HuH-7.5 (cell line): ENCODE results near the gene ANKRD55.
"Not testable (repeated sequence)": the region's sequence is repeated elsewhere in the genome, so short reads cannot be mapped to it uniquely, and the experiment has no call there.

Source experiments
- DNase-seq: peaks from one replicate; pipeline ENCODE4 v3.0.0; 2011; ENCODE audit warnings: low spot score

ANKRD55 gene

DNA sequence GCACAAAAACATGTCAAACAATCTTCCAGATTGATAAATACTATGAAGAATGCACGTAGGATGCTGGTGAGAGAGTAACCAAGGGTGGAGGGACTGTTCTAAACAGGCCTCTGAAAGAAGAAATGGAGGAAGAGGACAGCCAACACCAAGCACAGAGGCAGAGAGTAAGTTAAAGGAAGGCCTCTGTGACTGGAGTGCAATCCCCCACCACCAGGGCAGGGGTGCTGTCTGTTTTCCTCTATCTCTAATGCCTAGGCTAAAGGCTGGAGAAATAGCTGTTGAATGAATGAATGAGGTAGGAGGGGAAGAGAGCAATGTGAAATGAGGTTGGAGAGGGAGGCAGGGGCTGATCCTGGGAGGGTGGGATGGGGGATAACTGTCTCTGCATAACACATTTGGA is 88.9 kb downstream of the ANKRD55 start:
- DNase-seq: no peak

DNA sequence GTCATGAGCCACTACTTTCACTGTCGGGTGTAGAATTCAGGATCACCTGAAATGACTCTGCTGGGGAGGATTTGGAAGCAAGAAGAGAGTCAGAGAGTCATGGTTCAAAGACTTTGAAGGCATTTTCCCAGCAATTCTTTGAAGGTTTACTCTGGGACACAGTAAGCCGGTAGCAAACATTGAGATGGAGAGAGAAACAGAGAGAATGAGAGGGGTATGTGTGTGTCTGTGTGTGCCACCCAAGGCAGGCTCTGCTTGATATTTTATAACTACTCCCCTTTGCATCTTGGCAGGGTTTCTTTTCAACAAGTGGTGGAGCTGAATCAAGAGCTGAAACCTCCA is 89.8 kb downstream of the ANKRD55 start:
- DNase-seq: no peak

DNA sequence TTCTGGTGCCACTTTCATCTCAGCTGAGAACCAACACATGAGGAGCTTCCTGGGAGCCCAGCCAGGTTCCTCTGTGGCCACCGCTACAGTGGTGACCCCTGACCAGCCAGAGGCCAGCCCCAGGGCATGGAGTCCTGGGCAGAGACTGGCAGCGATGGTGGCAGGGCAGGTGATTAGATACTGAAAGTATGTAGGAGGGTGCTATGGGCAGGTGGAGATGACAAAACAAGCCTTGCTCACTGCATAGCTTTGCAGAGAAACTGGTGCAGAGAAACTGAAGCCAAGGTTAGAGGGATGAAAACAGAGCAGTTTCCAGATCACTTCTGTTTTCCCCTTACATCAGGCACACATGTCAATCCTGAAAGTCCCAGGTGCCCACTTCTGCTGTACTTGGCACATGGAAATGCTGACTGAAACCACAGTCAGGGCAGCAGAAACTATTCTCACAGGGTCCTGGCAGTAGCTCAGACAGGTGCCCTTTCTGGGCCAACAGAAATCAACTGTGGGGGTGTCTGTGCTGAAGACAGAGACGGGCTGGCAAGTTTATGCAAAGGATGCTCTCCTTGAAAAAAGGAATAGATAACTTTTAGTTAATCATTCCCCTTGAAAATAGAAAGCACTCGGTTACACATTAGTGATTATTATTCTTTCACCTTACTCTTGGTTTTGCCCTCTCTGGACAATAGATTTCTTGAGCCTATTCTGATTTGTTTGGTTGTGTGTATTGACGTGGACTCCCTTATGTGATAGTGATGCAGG is 90.3 kb downstream of the ANKRD55 start:
- no peak for DNase-seq

DNA sequence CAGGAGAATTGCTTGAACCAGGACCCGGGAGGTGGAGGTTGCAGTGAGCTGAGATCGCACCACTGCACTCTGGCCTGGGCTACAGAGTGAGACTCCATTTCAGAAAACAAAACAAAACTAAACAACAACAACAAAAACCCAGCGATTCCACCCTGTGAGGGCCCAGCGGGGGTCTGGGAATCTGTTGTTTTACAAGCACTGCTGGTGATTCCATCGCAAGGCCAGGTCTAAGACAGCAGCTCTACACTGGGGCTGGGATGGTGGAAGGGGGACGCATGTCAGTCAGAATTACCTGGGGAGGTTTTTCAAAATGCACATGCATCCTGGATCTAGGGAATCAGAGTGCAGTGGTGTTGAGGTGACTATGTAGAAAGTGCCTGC is 90.9 kb downstream of the ANKRD55 start:
- no peak for DNase-seq

DNA sequence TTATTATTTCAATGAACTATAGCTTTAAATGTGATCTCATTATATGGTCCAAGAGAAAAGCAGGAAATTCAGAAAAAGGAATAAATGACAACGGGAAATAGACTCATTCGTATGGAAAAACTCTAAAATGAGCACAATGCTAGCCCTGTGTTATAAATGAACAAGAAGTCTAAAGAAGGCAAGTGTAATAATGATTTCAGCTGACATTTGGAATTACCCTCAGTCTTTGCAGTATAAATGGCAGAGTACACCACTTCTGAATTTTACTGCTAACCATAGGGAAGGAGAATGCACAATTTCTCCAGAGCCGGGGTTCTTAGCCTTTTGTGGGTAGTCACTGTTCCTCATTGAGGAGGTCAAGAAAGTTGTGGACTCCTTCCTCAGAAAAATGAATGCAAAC is 93.1 kb downstream of the ANKRD55 start:
- no peak for DNase-seq

DNA sequence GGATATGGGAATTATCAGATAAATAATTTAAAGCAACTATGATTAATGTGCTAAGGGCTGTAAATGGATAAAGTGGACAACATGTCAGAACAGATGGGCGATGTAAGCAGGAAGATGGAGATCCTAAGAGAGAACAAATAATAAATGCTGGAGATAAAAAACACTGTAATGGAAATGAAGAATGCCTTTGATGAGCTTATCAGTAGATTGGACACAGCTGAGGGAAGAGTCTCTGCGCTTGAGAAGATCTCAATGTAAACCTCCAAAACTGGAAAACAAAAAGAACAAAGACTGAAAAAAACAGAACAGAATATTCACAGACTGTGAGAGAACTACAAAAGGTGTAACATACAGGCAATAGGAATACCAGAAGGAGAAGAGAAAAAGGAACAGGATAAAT is 102.5 kb downstream of the ANKRD55 start:
- DNase-seq: no peak

DNA sequence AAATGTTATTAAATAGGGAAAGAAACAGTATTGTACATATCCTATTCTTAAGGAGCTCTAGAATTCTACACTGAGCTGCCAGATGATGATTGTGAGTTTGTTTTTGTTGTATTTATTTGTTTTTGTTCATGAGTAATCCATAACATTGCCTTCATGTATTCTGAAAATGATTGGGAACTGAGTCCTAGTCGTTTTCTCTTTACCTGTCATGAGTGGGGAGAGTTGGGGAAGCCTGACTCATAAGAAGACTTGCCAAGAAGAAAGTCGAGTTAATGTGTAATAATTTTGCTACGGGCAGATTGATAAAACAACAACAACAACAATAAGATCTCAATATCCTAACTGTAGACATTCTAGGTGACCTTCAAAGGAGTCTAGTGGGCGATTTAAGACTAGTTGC is 103.8 kb downstream of the ANKRD55 start:
- no peak for DNase-seq

DNA sequence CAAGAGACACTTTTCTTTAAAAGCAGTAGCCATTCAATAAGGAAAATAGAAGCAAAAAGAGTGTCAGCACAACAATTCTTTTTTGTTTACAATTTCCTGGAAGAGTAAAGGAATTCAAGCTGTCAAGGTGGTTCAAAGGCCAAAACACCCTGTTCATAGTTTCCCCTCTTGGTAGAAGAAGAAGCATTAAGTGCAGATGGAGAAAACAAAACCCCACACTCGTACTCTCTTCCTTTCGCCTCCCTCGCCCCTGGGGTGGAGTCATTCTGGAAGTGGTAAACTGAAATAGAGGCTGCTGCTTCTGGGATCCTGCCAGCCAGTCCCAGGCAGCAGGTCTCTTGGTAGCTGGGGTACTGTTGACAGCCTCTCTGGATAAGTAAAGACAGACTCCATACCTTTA is 105.0 kb downstream of the ANKRD55 start:
- DNase-seq: no peak

DNA sequence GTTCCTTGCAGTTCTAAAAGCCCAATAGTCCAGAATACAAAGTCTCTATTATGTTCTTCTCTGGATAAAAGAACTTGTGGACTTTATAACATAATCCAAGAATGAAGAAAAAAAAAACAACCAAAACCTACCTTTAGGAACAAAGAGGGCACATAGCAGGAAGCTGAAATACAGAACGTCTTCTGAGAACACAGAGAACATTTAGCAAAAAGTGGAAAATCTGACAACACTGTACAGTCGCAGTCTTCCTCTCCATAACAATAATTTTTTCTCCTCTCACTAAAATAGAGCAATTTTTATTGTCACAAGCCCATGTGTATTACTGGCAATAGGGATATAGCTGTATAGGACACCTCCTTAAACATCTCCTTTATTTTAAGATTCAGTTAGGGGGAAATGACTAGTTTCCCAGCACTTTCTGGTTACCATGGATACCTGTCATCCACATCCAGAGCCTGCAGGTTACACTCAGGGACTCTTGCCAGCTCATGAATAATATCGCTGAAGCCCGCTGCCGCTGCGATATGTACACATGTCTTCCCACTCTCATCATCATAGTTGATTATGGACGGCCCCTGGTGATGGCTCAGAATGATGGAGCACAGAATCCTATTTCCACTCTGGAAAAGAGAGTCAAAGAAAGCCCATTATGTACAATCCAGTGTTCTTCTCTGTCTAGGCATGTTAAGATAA is 106.5 kb downstream of the ANKRD55 start:
- no peak for DNase-seq

DNA sequence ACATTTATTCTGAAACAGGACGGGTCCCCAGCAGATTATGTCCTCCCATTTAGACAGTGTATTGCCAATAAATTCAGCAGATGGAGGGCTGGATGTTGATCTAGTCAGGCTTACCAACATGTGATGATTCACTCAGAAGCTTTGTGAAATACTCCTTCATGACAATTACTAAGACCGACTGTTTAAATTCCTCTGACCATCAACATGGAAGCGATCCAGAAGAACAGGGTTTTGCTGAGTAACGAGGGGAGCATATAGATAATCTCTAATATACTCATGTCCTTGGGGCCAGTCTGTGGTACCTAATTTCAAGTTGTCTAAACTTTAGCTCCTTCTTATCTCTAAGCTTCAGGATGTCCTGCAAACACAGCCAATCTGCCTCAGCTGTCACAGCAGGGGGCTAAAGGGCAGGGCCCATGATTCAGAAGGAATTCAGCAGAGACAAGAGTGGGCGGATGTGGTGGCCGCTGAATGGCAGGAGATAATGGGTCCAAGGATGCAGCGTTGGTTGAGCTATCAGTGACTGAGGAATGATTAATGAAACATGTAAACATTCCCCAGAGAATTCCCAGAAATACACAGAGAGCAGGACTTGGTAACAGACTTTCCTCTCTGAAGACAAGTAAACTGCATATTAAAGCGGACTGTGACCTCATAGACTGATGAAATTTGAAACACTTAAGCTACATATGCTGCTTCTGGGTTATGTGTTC is 109.4 kb downstream of the ANKRD55 start:
- DNase-seq: peak; percentile 49

DNA sequence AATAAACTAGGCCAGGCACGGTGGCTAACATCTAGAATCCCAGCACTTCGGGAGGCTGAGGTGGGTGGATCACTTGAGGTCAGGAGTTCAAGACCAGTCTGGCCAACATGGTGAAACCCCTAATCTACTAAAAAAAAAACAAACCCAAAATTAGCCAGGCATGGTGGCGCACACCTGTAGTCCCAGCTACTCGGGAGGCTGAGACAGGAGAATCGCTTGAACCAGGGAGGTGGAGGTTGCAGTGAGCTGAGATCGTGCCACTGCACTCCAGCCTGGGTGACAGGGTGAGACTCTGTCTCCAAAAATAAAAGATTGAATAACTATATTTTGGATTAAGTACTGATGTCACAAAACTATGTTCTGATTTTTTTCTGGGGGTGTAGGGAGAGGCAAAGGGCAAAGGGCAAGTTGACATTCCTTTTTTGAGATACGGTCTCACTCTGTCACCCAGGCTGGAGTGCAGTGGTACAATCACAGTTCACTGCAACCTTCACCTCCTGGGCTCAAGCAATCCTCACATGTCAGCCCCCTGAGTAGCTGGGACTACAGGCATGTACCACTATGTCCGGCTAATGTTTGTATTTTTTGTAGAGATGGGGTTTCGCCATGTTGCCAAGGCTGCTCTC is 110.7 kb downstream of the ANKRD55 start:
- not testable (repeated sequence) for DNase-seq

DNA sequence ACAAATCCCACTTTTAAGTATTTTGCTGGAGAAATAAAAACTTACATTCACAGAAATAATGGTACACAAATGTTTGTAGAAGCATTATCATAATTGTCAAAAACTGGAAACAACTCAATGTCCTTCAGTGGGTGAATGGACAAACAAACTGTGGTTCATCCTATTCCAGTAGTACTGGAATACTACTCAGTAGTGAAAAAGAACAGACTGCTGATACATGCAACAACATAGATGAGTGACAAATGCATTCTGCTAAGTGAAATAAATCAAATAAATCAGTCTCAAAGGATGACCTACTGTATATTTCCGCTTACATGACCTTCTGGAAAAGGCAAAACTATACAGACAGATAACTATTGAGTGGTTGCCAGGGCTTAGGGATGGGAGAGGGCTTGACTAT is 114.1 kb downstream of the ANKRD55 start:
- DNase-seq: no peak

DNA sequence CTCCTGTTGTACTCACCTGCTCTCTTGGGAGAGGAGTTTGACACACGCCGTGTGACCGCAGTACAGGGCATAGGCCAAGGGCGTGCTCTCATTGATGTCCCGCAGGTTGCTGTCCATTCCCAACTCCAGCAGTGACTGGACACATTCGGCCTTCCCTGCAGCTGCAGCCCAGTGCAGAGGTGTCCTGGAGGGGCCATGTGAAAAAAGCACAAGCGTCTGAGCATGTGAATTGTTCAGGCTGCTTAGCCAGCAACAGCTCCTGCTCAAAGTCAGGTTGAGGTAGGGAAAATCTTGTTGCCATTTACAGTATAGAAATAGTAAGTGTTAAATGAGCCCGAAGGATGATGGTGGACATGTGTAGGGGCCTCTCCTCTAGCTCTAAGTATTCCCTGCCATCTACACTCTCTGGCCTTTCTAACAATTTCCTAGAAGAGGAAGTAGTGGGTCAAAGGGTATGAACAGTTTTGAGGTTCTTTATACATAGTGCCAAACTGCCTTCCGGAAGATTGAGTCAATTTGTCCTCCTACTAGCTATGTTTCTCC is 116.5 kb downstream of the ANKRD55 start:
- DNase-seq: no peak

DNA sequence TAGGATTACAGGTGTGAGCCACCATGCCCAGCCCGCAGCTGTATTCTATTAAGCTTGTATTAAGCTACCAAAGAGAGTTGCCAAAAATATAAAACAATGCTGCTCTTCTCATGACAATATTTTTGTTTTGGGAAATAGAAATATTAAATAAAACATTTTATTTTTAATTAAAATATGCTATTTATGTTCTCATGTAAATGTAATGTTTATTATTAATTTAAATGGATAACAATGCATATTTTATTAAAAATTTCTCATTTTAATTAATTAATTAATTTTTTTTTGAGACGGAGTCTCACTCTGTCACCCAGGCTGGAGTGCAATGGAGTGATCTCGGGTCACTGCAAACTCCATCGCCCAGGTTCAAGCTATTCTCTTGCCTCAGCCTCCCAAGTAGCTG is 117.5 kb downstream of the ANKRD55 start:
- DNase-seq: no peak

DNA sequence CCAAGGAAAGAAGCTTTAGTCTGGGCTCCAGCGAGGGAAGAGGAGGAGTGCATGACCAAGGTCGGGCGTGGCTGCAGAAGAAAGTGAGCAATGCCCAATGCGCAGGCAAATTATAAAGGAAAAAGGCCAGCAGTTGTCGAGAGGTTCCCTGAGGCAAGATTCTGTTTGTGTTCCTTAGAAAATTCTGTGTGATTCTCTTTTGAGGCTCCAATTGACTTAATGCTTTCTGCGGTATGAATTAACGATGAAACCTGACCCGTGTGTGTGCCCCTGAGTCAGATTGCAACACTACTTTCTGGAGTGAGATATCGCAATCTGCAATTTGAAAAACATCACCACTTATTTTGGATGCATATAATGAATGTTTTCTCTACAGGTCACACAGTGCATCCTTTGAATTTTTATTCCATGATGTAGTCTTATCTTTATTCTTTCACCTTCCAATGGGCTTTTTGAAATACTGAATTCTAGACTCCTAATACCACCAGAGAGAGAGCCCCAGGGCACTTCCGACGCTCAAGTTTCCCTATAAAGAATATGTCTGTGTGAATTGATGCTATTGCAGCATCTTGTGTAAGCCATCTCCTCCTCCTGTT is 120.5 kb downstream of the ANKRD55 start:
- no peak for DNase-seq

DNA sequence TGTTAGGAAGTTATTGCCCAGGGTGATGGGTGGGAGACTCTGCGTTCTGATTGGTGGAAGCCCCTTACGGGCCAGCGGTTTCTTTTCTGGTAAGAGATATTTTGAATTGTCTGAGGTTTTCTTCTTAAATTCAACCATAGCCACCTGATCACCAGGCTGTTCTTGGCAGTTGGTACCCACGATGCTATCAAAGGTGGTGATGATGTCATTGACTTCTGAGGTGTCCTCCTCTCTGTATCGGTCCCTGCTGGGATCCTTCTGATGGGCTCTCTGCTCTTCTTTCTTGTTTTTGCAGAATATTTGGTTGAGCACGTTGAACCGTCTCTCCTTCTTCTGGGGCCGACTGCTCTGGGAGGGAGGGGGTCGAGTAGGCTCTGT is 121.7 kb downstream of the ANKRD55 start:
- no peak for DNase-seq

DNA sequence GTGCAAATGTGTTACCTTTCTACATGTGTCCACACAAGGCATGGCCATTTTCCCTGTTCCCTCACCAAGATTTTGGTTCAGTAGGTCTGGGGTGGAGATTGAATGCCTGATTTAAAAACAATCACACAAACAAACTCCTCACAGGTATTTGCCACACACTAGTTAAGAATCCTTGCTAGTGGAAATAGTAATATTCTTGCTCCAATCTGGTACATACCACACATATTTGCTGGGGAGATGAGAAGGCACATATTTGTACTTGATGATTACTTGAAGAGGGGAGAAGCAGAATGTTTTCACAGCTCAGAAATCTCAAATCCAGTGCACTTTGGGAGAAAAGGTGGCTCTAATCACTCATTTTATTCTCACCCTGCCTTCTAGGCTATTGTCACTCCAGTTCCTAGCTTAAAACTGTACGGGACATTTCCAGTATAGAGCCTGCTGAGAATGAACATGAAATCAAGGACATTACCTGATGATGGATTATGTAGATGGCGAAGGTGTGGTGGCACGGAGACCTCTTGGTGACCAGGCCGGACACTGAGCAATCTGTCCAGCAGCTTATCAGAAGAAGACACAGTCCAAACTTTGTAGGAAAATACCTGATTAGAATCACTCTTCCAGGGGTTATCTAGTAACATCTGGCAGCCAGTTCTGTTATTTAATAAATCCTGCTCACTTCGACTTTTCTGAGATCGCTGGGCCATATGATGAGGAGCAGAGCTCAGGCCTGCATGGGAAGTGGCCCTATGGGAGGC is 122.3 kb downstream of the ANKRD55 start:
- no peak for DNase-seq

DNA sequence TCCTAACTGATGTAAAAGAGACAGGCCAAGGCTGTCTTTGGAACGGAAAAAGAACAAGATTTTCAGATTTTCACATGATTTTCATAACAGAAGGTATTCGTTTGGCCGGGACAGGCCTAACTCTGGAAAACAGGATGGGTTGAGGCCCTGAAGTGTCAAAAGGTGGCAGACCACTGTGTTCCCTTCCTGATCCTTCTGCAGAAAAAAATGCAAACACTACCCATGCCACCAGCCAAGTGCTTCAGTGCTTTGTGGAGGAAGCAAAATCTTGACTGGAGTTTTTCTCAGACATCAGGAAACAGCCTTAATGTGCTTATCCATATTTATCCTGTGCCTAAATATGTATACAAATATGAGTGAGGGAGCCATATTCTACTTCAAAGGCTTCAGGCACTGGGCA is 124.9 kb downstream of the ANKRD55 start:
- DNase-seq: no peak

DNA sequence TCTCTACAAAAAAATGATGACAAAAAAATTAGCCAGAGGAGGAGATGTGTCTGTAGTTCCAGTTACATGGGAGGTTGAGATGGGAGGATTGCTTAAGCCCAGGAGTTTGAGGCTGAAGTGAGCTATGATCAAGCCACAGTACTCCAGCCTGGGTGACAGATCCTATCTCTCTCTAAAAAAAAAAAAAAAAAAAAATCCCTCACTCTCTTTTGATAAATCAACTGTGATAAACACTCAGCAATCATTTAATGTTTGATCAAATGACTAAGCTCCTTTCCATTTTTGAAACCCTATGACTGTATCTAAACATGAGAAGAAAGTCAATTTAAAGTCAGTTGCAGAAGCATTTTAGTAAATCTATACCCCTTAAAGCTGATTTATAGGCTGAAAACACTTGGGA is 126.3 kb downstream of the ANKRD55 start:
- no peak for DNase-seq

DNA sequence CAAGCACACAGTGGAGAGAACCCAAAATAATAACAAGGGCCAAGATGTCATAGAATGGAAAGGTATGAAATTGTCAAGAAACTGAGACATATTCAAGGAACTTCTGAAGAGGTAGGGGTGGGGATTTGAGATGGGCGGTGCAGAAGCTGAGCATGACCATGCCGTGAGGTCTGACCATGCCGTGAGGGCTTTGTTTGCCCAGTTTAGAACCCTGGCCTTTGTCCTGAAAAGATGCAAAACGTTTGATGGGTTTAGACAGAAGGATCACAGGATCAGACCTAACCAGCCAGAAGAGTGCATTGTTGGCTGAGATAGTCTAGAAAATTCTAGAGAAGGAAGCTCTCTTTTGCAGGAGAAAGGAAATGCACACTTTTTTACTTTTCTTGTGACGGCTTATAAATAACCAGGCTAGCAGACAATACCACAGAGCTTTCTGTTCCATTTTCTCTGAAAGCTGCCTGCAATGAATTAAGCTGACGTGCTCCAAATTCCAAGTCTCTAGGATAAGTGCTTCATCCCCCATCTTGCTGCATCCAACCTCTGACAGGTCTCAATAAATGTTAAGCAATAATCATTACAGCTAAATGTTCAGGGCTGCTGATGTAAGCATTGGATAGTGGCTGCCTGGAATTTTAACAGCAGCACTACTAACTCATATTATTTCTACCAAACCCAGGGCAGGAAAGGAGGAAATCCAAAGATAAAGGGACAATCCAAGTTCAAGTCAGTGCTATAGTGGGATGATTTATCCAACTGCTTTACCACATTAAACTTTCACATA is 127.4 kb downstream of the ANKRD55 start:
- no peak for DNase-seq

DNA sequence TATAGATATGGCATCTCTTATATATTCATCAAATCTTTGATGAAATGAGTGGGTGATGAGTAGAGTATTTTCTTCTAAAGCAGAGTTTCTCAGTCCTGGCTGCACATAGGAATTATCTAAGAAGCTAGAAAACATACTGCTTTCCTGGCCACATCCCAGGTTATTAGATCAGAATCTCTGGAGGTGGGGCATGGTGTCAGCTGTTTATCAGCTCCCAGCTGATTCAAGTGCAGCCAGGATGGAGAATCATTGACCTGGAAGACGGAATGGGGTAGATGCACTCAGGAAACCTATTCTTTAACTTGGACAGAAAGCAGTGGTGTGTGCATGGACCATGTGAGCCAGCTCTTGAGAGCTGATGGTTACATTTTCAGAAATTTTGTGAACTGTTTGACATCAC is 130.2 kb downstream of the ANKRD55 start:
- no peak for DNase-seq
